Transverse colon (tissue), 4 donors: ENCODE measurements around the gene PLD6. TPM values are rescaled to one million over a fixed set of nuclear protein-coding genes. Genes with fewer than 3 reads are reported as not detected.

ENCODE experiments used
- small RNA-seq, 4 donors: library from RNA; depleted of rRNA; stranded (forward); fragments of <200 nt; gene quantifications; one replicate each; pipeline ENCODE3, GENCODE V24; 2016
- total RNA-seq, 4 donors: library from RNA; depleted of rRNA; stranded (reverse); fragments of >200 nt; gene quantifications; one replicate each; pipeline ENCODE4 v1.1.0, GENCODE V29; 2016

PLD6 gene
- total RNA-seq, 4 donors from 2014 or later: 0.75 to 3.2 (median 1.4) TPM; not detected in 1

Small RNA genes lying within 50 kb of the gene (small RNA-seq; reads per million reads assigned to genes)
- gene RNU6-767P: 0 reads per million in 4 donors

Other genes starting within 250 kb of the PLD6 start
- gene TNFRSF13B, start 234.2 kb downstream of the PLD6 start, total RNA-seq: 1 to 10 TPM in 1 of 4 donors, not detected in 3; 9.2 TPM
- gene MPRIP, start 163.9 kb downstream of the PLD6 start, total RNA-seq: 100 to 1,000 TPM; 124 to 368 (median 158) TPM
- gene FLCN, start 30.8 kb upstream of the PLD6 start, total RNA-seq: 100 to 1,000 TPM in 1 of 4 donors, 10 to 100 TPM in 3; 43.0 to 560 (median 81.1) TPM
- 10 to 100 TPM; 28.9 to 78.2 (median 60.0) TPM for gene COPS3, start 74.9 kb upstream of the PLD6 start, total RNA-seq
- 1 to 10 TPM in 2 of 4 donors, under 1 TPM in 1, not detected in 1; 0.68 to 4.2 (median 1.7) TPM for gene NT5M, start 97.0 kb upstream of the PLD6 start, total RNA-seq